GM12891 (cell line): ENCODE results near the gene AIFM2.

ENCODE experiments used
- DNase-seq: peaks from one replicate; pipeline ENCODE4 v3.0.0; 2011; ENCODE audit warnings: low spot score; ENCODE audit not compliant: insufficient read length
- FAIRE-seq: peaks from 2 replicates; lab custom pipeline; 2011; peaks lifted over from hg19 to GRCh38; lab: Jason Lieb, UNC
- PAX5 ChIP-seq: IDR thresholded peaks from 2 replicates; pipeline ENCODE4 v1.6.1; 2011; ENCODE audit warnings: low read length, moderate library complexity, mild to moderate bottlenecking; ENCODE audit not compliant: insufficient read depth, severe bottlenecking
- POLR2A ChIP-seq: IDR thresholded peaks from 2 replicates; pipeline ENCODE4 v1.6.1; 2011; ENCODE audit warnings: low read depth, low read length, control low read depth
- POLR2AphosphoS5 ChIP-seq: IDR thresholded peaks from 2 replicates; pipeline ENCODE4 v1.6.1; 2011; ENCODE audit warnings: low read depth, low read length, control low read depth
- POU2F2 ChIP-seq: IDR thresholded peaks from 2 replicates; pipeline ENCODE4 v1.6.1; 2011; ENCODE audit warnings: low read depth, mild to moderate bottlenecking, control low read depth, low read length, moderate library complexity
- SPI1 ChIP-seq: IDR thresholded peaks from 2 replicates; pipeline ENCODE4 v1.6.1; 2011; ENCODE audit warnings: low read depth, low read length, control low read depth
- TAF1 ChIP-seq: IDR thresholded peaks from 2 replicates; pipeline ENCODE4 v1.6.1; 2011; ENCODE audit warnings: low read depth, low read length, control low read depth

Gene AIFM2

GRCh38 chr10:70137927-70138883 is 5.6 kb upstream of the AIFM2 start:
- no peak for FAIRE-seq

GRCh38 chr10:70137135-70137534 is 4.5 kb upstream of the AIFM2 start:
- no peak for TF ChIP-seq POLR2A
- TF ChIP-seq PAX5: no peak
- TF ChIP-seq POLR2AphosphoS5: no peak
- no peak for TF ChIP-seq SPI1
- TF ChIP-seq TAF1: no peak
- no peak for TF ChIP-seq POU2F2
- no peak for FAIRE-seq
- DNase-seq: no peak

More at GRCh38 chr10:70137927-70138883, 5.6 kb upstream of the AIFM2 start:
- no peak for DNase-seq
- TF ChIP-seq PAX5 (no peak), POLR2AphosphoS5 (no peak), SPI1 (no peak), TAF1 (no peak), POLR2A (no peak), POU2F2 (no peak)

- FAIRE-seq (no peak), DNase-seq (no peak)
Observed at GRCh38 chr10:70135684-70136083, 3.1 kb upstream of the AIFM2 start.

GRCh38 chr10:70135046-70135445 is 2.4 kb upstream of the AIFM2 start:
- FAIRE-seq (no peak), DNase-seq (no peak)
- TF ChIP-seq TAF1 (no peak), POLR2AphosphoS5 (no peak), SPI1 (no peak), PAX5 (no peak), POLR2A (no peak), POU2F2 (no peak)

More at GRCh38 chr10:70135684-70136083, 3.1 kb upstream of the AIFM2 start:
- TF ChIP-seq SPI1 (no peak), PAX5 (no peak), POU2F2 (no peak), TAF1 (no peak), POLR2A (no peak), POLR2AphosphoS5 (no peak)

GRCh38 chr10:70131560-70131937 is 1.1 kb downstream of the AIFM2 start:
- DNase-seq (no peak), FAIRE-seq (no peak)
- TF ChIP-seq POLR2AphosphoS5 (no peak), POLR2A (no peak), PAX5 (no peak), TAF1 (no peak), POU2F2 (no peak), SPI1 (no peak)

- DNase-seq (no peak), FAIRE-seq (no peak)
- no peak for TF ChIP-seq TAF1
- no peak for TF ChIP-seq POU2F2
- no peak for TF ChIP-seq POLR2AphosphoS5
- TF ChIP-seq SPI1: no peak
- TF ChIP-seq PAX5: no peak
- no peak for TF ChIP-seq POLR2A
Observed at GRCh38 chr10:70130878-70131559, 1.6 kb downstream of the AIFM2 start.

GRCh38 chr10:70126700-70127395 is 5.8 kb downstream of the AIFM2 start:
- no peak for DNase-seq
- FAIRE-seq: no peak
- TF ChIP-seq SPI1 (no peak), POU2F2 (no peak), POLR2AphosphoS5 (no peak), TAF1 (no peak), POLR2A (no peak), PAX5 (no peak)

GRCh38 chr10:70125918-70126552 is 6.6 kb downstream of the AIFM2 start:
- no peak for DNase-seq
- no peak for FAIRE-seq
- TF ChIP-seq POU2F2: no peak
- no peak for TF ChIP-seq TAF1
- TF ChIP-seq PAX5: no peak
- TF ChIP-seq SPI1: no peak
- no peak for TF ChIP-seq POLR2A
- TF ChIP-seq POLR2AphosphoS5: no peak
